ENCODE results near the gene PMFBP1. TPM values are rescaled to one million over a fixed set of nuclear protein-coding genes. Genes with fewer than 3 reads are reported as not detected.

PMFBP1 gene
- total RNA-seq, 2 experiments from 2014 or later: 3.1 to 3.3 TPM

DNA sequence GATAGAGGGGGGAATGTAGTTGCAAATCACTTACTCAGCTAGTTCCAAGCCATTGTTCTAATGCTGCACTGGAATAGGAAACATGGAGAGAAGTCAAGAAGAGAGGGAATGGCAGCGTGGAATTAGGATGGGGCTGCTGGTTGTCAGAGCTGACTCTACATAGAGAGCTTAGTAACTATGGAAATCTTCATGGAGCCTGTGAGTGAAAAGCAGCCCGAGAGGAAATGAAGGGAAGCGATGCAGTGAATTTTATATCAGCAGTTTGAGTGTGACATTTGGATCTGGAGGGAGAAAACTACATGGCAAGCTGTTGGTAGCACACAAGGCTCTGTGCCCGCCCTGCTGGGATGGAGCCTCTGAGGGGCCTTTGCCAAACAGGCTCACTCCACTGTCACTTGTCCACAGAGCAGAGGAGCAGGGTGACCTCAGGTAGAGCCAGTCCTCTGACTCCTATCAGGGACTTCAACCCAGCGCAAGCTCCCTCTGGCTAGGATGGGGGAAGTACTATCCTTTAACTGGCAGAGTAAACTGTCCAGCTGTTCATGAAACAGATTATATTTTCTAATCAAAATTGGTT lies 27.9 kb upstream of the PMFBP1 start:
- Mint-ChIP-seq H3K27ac (no peak overlapping the region), H3K4me3 (no peak overlapping the region), H3K27me3 (no peaks in the 10 kb centered on the region), H3K9me3 (no peaks in the 10 kb centered on the region), H3K4me1 (peaks cover 19% of the 10 kb centered on the region), H3K36me3 (ENCODE audit: low read depth) (no peaks in the 10 kb centered on the region)
- CTCF ChIA-PET: no interaction called here
- POLR2A ChIA-PET: no interaction called here
- DNase-seq: no peak

DNA sequence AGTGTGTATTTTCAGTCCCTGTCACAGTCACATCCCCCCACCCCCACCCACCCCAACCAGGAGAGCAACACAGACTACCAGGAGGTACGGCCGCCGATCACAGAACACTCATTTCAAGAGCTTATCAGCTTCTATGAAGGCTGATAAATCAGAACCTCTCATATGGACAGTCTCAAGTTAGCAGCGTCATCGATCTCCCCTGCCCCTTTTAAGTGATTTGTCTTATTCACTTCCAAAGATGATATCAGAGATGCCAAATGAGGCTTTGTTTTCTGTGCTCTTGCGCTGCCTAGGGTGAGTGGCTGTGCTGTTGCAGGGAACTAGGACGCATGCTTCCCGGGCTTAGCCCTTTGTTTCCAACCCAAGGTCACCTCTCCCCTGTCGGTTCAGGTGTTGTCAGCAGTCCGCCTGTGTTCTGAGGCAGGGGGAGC lies 26.8 kb upstream of the PMFBP1 start:
- Mint-ChIP-seq H3K4me1 (peaks cover 15% of the 10 kb centered on the region), H3K9me3 (no peaks in the 10 kb centered on the region)
- CTCF ChIA-PET: no interaction called here

DNA sequence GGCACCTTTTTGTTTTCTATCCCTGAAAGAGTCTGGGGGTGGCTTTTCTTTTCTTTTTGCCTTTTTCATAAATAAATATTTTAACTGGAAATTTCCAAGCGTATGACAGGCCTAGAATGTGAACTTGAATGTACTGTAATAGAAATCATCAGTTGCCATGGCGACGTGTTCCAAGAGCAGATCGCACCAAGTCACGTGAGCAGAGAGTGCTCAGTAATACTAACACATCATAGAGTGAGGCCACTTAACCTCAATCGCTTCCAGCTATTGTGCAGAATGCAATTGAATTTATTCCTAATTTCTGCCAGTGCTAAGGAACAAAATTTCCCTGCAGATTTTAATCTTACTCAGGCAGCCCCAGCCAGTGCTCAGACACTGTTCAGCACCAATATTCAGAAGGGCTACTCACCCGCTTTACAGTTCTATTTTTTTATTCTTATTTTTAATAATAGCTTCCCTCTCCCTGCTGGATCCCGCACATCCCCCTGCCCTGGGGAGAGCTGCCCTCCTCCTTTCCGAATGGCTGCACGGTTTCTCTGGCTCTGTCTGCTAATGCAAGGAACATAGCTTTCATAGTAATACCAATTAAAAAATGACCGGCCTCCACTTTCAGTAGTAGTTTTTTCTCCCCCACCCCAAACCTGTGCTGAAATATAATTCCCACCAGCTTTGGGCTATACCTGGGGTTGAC lies 26.2 kb upstream of the PMFBP1 start:
- no peaks in the 10 kb centered on the region for H3K27me3 Mint-ChIP-seq
- ChIA-PET POLR2A (no interaction called here), CTCF (interaction anchor here (0.7 kb wide), 1 partner anchor 313 kb away, joined by 3 read pairs; no protein-coding TSS in a partner anchor)
- H3K4me3 Mint-ChIP-seq: no peak overlapping the region
- no peak for DNase-seq
- no peaks in the 10 kb centered on the region for H3K9me3 Mint-ChIP-seq
- H3K4me1 Mint-ChIP-seq: peaks cover 9% of the 10 kb centered on the region
- no peaks in the 10 kb centered on the region for H3K36me3 Mint-ChIP-seq (ENCODE audit: low read depth)
- no peak overlapping the region for H3K27ac Mint-ChIP-seq

More for the DNA sequence above, 26.8 kb upstream of the PMFBP1 start:
- no peak overlapping the region for H3K4me3 Mint-ChIP-seq
- H3K36me3 Mint-ChIP-seq (ENCODE audit: low read depth): no peaks in the 10 kb centered on the region
- no peaks in the 10 kb centered on the region for H3K27me3 Mint-ChIP-seq
- H3K27ac Mint-ChIP-seq: no peak overlapping the region
- DNase-seq: no peak
- POLR2A ChIA-PET: no interaction called here

DNA sequence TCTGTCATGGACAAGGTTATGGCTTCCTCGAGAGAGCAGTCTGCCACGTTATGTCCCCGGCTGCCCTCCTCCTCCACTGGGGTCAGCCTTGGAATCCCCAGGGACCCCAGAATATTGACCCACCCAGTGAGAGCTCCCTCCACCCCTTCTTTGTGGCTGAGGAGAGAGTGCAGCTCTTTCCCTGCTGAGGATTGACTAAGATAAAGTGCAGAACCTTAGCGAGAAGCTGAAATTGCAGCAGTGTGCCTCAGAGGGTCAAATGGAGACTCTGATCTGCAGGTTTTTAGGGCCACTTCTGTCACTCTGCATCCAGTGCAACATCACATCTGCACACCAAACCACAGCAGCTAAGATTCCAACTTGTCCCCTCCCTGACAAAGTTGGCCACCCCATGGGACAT lies 25.6 kb upstream of the PMFBP1 start:
- POLR2A ChIA-PET: no interaction called here
- Mint-ChIP-seq H3K27ac (no peak overlapping the region), H3K4me1 (peaks cover 3% of the 10 kb centered on the region), H3K36me3 (ENCODE audit: low read depth) (no peaks in the 10 kb centered on the region), H3K27me3 (no peaks in the 10 kb centered on the region), H3K4me3 (no peak overlapping the region), H3K9me3 (no peaks in the 10 kb centered on the region)
- no peak for DNase-seq
- CTCF ChIA-PET: no interaction called here

DNA sequence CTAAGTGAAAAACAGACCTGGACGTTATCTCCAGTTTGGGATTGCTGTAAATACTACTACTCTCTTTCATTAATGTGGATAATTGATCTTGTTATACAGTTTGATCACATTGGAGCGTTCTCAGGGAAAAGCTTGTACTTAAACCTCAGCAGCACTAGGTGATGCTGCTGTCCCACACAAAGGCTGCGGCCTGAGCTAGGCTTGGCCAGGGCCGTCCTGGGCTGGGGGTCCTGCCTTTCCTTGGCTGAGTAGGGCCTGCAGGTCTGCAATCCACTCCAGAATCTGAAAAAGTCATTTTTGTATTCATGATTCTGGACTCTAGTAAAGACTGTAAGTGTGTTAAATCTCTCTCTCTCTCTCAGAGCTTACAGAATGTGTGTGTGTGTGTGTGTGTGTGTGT lies 23.7 kb upstream of the PMFBP1 start:
- no peaks in the 10 kb centered on the region for H3K4me1 Mint-ChIP-seq
- POLR2A ChIA-PET: no interaction called here
- CTCF ChIA-PET: no interaction called here

DNA sequence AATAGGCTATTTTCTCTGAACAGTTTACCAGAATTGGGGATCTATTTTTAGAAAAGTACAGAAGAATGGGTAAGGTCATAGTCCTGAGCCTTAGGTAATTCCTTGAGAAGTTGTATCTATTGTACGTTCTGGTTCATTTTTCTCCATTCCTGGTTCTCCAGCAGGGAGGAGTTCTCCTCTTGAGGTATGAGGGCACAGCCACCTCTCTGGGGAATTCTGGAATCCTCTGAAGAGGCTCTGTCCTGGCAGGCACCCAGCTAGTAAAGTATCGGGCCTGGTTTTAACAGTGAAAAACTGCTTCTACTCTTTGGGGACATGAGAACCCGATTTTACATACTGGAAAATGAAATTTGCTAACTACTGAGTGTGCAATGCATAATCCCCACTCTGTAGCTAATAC lies 19.6 kb upstream of the PMFBP1 start:
- H3K27ac Mint-ChIP-seq: no peak overlapping the region
- ChIA-PET CTCF (no interaction called here), POLR2A (no interaction called here)
- H3K4me3 Mint-ChIP-seq: no peak overlapping the region
- no peak for DNase-seq
- H3K27me3 Mint-ChIP-seq: no peaks in the 10 kb centered on the region
- H3K4me1 Mint-ChIP-seq: no peaks in the 10 kb centered on the region
- H3K9me3 Mint-ChIP-seq: no peaks in the 10 kb centered on the region
- no peaks in the 10 kb centered on the region for H3K36me3 Mint-ChIP-seq (ENCODE audit: low read depth)

More for the DNA sequence above, 23.7 kb upstream of the PMFBP1 start:
- no peak overlapping the region for H3K27ac Mint-ChIP-seq
- H3K36me3 Mint-ChIP-seq (ENCODE audit: low read depth): no peaks in the 10 kb centered on the region
- no peak overlapping the region for H3K4me3 Mint-ChIP-seq
- H3K27me3 Mint-ChIP-seq: no peaks in the 10 kb centered on the region
- DNase-seq: no peak
- H3K9me3 Mint-ChIP-seq: no peaks in the 10 kb centered on the region

DNA sequence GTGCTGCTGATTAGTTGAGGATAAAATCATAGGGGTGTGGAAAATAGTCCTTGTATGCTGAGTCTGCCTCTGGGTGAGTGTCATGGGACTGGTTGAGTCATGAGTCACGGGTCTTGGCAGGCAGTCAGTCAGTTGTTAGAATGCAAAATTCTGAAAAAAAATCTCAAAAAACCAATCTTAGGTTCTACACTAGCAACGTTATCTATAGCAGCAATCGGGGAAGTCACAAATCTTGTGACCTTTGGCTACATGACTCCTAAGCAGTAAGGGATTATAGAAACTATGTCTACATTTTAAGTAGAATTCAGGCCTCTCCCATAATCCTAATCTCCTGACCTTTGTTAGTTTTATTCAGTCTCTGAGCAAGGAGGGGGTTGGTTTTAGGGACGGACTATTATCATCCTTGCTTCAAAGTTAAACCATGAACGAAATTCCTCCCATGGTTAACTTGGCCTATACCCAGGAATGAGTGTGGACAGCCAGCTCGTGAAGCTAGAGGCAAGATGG lies 18.0 kb upstream of the PMFBP1 start:
- Mint-ChIP-seq H3K9me3 (no peaks in the 10 kb centered on the region), H3K36me3 (ENCODE audit: low read depth) (no peaks in the 10 kb centered on the region), H3K27ac (no peak overlapping the region), H3K27me3 (no peaks in the 10 kb centered on the region), H3K4me1 (no peaks in the 10 kb centered on the region), H3K4me3 (no peak overlapping the region)
- ChIA-PET CTCF (no interaction called here), POLR2A (no interaction called here)
- no peak for DNase-seq

DNA sequence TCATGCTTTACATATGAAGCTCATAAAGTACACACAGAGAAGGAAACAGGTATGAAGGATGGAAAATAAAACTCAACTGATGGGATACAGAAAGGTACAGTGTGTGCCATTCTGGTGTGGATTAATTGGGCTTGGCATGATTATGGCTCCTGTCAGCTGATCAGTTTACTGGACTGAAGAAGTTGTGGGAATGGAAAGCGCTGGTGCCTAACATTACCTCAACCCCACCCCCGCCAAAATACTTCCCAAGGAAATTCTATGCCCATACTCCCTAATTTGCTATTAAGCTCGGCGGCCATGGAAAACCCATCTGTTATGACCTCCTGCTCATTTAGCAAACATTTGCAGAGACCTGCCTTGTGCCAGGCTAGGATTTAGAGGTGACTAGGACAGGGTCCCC lies 16.6 kb upstream of the PMFBP1 start:
- Mint-ChIP-seq H3K36me3 (ENCODE audit: low read depth) (no peaks in the 10 kb centered on the region), H3K9me3 (no peaks in the 10 kb centered on the region), H3K4me1 (no peaks in the 10 kb centered on the region), H3K27ac (no peak overlapping the region), H3K27me3 (no peaks in the 10 kb centered on the region), H3K4me3 (no peak overlapping the region)
- no peak for DNase-seq
- CTCF ChIA-PET: no interaction called here
- POLR2A ChIA-PET: no interaction called here

DNA sequence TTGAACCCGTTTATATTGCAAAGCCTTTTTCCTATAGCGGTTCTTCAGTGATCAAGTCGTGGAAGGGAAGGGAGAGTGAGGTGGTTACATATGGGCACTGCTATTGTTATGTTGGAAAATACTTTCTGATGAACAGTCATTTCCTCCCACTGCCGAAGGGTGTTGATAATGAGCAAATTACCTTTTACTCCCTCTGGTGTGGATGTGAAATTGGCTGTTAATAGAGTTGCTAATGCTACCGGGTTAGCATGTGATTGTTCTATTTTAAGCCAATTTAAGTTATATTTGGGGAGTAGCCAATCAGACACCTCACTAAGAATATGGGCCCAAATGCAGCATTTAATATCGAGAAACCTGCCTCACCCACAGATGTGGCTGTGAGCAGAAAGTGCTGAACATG lies 15.6 kb upstream of the PMFBP1 start:
- Mint-ChIP-seq H3K9me3 (no peaks in the 10 kb centered on the region), H3K4me3 (no peak overlapping the region), H3K27ac (no peak overlapping the region), H3K4me1 (no peaks in the 10 kb centered on the region), H3K27me3 (no peaks in the 10 kb centered on the region), H3K36me3 (ENCODE audit: low read depth) (no peaks in the 10 kb centered on the region)
- DNase-seq: no peak
- ChIA-PET CTCF (interaction anchor here (0.8 kb wide), 1 partner anchor 67 kb away, joined by 3 read pairs; no protein-coding TSS in a partner anchor), POLR2A (no interaction called here)

DNA sequence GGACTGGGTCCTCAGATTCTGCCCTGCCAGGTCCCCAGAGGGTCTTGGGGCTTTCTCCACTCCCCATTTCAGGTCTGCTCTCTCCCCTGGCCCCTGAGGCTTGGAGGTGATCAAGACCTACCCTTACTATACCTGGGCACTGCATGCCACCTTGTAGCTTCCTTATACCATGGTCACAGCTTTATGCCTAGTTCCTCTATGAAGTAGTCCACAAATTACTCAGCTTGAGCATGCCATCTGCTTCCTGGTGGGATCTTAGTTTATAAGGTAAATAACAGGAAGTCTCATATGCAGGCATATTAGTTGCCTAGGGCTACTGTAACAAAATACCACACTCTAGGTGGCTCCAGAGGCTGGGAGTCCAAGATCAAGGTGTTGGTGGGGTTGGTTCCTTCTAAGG lies 11.0 kb upstream of the PMFBP1 start:
- Mint-ChIP-seq H3K4me1 (no peaks in the 10 kb centered on the region), H3K36me3 (ENCODE audit: low read depth) (no peaks in the 10 kb centered on the region), H3K9me3 (no peaks in the 10 kb centered on the region), H3K27me3 (no peaks in the 10 kb centered on the region), H3K27ac (no peak overlapping the region), H3K4me3 (no peak overlapping the region)
- ChIA-PET POLR2A (no interaction called here), CTCF (no interaction called here)
- no peak for DNase-seq

DNA sequence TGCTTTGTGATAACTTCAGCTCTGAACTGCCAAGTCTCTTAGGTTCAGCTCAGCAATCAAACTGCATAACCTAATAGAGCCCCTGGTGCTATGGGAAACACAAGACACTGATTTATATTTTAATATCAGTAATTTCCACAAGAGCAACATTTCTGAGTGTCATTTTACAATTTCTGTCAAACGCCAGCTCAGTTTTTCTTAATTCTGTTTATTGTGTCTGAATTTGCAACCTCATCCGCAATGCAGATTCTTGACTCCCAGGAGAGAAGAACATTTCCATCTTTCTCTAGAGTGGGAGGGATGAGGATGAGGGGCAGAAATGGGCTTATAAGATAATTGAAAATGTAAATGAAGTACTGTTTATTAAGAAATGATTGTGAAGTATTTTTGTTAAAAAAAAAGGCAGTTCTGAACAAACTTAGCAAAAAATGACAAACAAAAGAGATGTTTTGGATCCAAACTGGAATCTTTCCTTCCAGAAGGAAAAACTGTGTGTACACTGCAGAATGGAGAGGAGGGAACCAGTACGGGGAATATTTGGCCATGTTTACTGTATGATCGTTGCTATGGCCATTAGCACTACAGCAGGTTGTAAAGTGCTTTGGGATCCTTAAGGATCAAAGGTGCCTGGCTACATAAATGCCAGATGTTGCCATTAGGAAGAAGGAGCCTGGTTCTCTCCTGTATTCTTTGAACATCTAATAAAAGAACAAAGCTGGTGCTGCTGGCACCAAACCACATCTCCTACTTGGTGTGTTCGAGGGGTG lies 7.4 kb upstream of the PMFBP1 start:
- ChIA-PET CTCF (no interaction called here), POLR2A (no interaction called here)
- H3K4me3 Mint-ChIP-seq: no peak overlapping the region
- no peak overlapping the region for H3K27ac Mint-ChIP-seq
- no peak for DNase-seq
- no peaks in the 10 kb centered on the region for H3K27me3 Mint-ChIP-seq
- no peaks in the 10 kb centered on the region for H3K36me3 Mint-ChIP-seq (ENCODE audit: low read depth)
- peaks cover 2% of the 10 kb centered on the region for H3K4me1 Mint-ChIP-seq
- peaks cover 11% of the 10 kb centered on the region for H3K9me3 Mint-ChIP-seq

DNA sequence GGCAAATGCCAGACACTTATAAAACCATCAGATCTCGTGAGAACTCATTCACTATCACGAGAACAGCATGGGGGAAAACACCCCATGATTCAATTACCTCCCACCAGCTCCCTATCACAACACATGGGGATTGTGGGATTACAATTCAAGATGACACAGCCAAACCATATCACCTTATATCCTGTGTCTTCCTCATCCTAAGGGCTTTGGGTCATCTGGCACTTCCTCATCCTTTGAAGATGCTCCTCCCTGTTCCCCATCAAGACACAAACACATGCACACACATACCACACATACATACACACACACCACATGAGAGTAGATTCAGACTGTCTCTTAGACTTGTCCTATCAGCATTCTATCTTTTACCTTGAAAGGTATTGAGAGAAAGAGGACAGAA lies 2.8 kb upstream of the PMFBP1 start:
- ChIA-PET POLR2A (no interaction called here), CTCF (no interaction called here)
- no peak overlapping the region for H3K4me3 Mint-ChIP-seq
- DNase-seq: no peak
- H3K27me3 Mint-ChIP-seq: no peaks in the 10 kb centered on the region
- H3K36me3 Mint-ChIP-seq (ENCODE audit: low read depth): no peaks in the 10 kb centered on the region
- H3K4me1 Mint-ChIP-seq: peaks cover 4% of the 10 kb centered on the region
- peaks cover 14% of the 10 kb centered on the region for H3K9me3 Mint-ChIP-seq
- no peak overlapping the region for H3K27ac Mint-ChIP-seq

DNA sequence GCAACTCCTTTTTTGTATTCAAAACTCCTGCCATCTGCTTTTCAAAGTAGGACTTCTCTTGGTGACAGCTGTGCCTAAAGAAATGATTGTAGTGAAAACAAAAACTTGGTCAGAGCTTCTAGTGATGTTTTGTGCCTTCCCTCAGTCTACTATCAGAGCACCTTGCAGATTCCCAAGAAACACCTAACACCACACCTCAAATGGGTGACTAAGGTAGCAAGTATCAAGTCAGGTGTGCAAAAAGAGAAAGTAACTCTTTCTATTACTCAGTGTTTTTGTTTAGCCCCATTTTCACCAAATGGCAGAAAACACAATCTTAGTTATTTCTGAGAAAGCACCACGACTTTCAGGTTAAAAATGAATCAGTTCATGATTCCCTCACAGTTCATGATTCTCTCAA lies 2.0 kb upstream of the PMFBP1 start:
- ChIA-PET CTCF (no interaction called here), POLR2A (no interaction called here)
- H3K9me3 Mint-ChIP-seq: peaks cover 14% of the 10 kb centered on the region
- no peak overlapping the region for H3K4me3 Mint-ChIP-seq
- no peak for DNase-seq
- H3K4me1 Mint-ChIP-seq: peaks cover 4% of the 10 kb centered on the region
- H3K27me3 Mint-ChIP-seq: no peaks in the 10 kb centered on the region
- H3K36me3 Mint-ChIP-seq (ENCODE audit: low read depth): no peaks in the 10 kb centered on the region
- H3K27ac Mint-ChIP-seq: no peak overlapping the region
